ENCODE results near the gene INIP.

Gene INIP

DNA sequence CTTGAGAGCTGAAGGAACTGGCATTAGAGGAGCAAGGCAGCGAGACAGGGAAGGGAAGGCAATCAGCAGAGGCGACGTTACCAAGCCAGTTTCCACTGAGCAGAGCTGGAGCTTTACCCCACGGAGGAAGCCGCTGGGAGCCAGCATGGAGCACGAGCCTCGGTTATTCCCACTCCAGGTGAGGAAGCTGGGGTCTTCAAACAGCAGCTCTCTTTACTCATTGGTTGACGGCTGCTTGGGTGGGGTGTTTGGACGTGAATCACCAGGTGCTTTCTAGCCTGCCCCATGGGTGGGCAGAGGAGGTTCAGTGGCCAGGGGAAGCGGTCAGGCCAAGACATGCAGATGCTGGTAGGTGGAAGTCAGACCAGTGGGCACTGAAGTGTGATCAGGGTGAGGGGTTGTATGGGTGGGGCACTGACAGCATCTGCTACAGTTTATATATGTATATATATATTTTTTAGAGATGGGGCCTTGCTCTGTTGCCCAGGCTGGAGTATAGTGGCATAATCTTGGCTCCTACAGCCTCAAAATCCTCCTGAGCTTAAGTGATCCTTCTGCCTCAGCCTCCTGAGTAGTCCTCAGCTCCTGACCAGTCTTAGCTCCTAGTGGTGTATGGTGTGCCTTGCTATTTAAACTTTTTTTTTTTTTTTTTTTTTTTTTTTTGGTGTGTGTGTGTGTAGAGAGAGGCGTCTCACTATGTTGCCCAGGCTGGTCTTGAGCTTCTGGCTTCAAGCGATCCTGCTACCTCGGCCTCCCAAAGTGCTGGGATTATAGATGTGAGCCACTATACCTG is 45.0 kb upstream of the INIP start:
- H3K4me3 ChIP-seq (ENCODE audit: low read length) = no peak overlapping the region
- no peaks in the 10 kb centered on the region; the same call in 1 of the 2 replicates for H4K20me1 ChIP-seq (ENCODE audit: insufficient read depth, low read length)
- H3K79me2 ChIP-seq (ENCODE audit: low read length) = no peaks in the 10 kb centered on the region
- no peaks in the 10 kb centered on the region for H3K36me3 ChIP-seq (replicated peaks; ENCODE audit: low read depth, low read length)
- H3K4me2 ChIP-seq (ENCODE audit: low read length) = no peak overlapping the region
- H3K4me1 ChIP-seq (ENCODE audit: low read length) = no peaks in the 10 kb centered on the region
- H3K9ac ChIP-seq (ENCODE audit: low read length) = no peak overlapping the region
- H3K27ac ChIP-seq (ENCODE audit: low read length) = no peak overlapping the region
- H3K27me3 ChIP-seq (ENCODE audit: low read depth, low read length) = no peaks in the 10 kb centered on the region
- no peaks in the 10 kb centered on the region for H3K9me3 ChIP-seq (ENCODE audit: insufficient read depth, low read length)
- no peak for TF ChIP-seq EZH2phosphoT487 (IDR thresholded peaks at IDR 0.05; ENCODE audit: low read depth)
- TF ChIP-seq, protein P1, sequence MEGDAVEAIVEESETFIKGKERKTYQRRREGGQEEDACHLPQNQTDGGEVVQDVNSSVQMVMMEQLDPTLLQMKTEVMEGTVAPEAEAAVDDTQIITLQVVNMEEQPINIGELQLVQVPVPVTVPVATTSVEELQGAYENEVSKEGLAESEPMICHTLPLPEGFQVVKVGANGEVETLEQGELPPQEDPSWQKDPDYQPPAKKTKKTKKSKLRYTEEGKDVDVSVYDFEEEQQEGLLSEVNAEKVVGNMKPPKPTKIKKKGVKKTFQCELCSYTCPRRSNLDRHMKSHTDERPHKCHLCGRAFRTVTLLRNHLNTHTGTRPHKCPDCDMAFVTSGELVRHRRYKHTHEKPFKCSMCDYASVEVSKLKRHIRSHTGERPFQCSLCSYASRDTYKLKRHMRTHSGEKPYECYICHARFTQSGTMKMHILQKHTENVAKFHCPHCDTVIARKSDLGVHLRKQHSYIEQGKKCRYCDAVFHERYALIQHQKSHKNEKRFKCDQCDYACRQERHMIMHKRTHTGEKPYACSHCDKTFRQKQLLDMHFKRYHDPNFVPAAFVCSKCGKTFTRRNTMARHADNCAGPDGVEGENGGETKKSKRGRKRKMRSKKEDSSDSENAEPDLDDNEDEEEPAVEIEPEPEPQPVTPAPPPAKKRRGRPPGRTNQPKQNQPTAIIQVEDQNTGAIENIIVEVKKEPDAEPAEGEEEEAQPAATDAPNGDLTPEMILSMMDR (IDR thresholded peaks at IDR 0.05; ENCODE audit: low read depth, low read length) = no peak
- H2AFZ ChIP-seq (ENCODE audit: low read depth, low read length) = no peak overlapping the region

DNA sequence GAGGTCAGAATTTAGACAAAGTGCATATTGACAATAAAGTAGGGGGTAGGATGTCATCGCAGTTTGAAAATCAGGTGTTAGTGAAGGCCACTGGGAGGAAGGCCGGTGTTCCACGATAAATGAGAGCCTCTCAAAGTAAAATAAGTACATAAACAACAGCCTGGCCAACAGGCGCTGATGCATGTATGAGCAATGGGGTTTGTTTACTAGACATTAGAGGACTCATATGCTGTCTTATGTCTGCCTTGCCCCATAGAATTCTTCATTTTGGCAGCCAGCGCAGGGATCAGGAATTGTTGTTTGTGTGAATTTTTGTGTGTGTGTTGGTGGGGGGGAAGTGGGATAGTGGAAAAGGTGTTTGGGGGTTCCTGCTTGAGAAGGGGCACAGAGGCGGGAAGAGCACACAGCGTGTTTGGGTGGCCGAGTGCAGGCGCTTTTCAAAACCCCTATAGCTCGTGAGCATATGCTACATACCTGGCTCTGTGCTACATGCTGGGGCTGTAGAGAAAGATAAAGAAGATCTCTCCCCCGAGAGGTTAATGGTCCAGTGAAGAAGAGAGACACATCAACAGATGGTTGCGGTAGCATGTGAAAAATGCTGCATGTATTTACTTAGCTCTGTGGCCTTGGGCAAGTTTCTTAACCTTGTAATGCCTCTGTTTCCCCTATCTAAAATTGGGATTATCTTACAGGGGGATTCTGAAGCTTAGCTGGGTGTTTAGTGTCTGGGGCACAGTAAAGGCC is 44.2 kb upstream of the INIP start:
- H3K79me2 ChIP-seq (ENCODE audit: low read length) = no peaks in the 10 kb centered on the region

GRCh38 chr9:112760821-112761220 is 42.9 kb upstream of the INIP start:
- no peak overlapping the region for H2AFZ ChIP-seq (ENCODE audit: low read depth, low read length)
- no peak overlapping the region for H3K4me3 ChIP-seq (ENCODE audit: low read length)
- no peaks in the 10 kb centered on the region for H3K36me3 ChIP-seq (replicated peaks; ENCODE audit: low read depth, low read length)
- H3K27me3 ChIP-seq (ENCODE audit: low read depth, low read length) = no peaks in the 10 kb centered on the region
- TF ChIP-seq, protein P1 (IDR thresholded peaks at IDR 0.05; ENCODE audit: low read depth, low read length) = no peak
- TF ChIP-seq EZH2phosphoT487 (IDR thresholded peaks at IDR 0.05; ENCODE audit: low read depth) = no peak
- no peaks in the 10 kb centered on the region for H3K4me1 ChIP-seq (ENCODE audit: low read length)
- H3K9me3 ChIP-seq (ENCODE audit: insufficient read depth, low read length) = no peaks in the 10 kb centered on the region
- no peak overlapping the region for H3K4me2 ChIP-seq (ENCODE audit: low read length)
- no peak overlapping the region for H3K27ac ChIP-seq (ENCODE audit: low read length)
- no peaks in the 10 kb centered on the region for H3K79me2 ChIP-seq (ENCODE audit: low read length)
- H3K9ac ChIP-seq (ENCODE audit: low read length) = no peak overlapping the region
- H4K20me1 ChIP-seq (ENCODE audit: insufficient read depth, low read length) = no peaks in the 10 kb centered on the region; the same call in 1 of the 2 replicates

More for the DNA sequence above, 44.2 kb upstream of the INIP start:
- H3K9ac ChIP-seq (ENCODE audit: low read length) = no peak overlapping the region
- H3K4me2 ChIP-seq (ENCODE audit: low read length) = no peak overlapping the region
- no peak overlapping the region for H2AFZ ChIP-seq (ENCODE audit: low read depth, low read length)
- H3K36me3 ChIP-seq (replicated peaks; ENCODE audit: low read depth, low read length) = no peaks in the 10 kb centered on the region
- no peaks in the 10 kb centered on the region for H3K4me1 ChIP-seq (ENCODE audit: low read length)
- H3K27me3 ChIP-seq (ENCODE audit: low read depth, low read length) = no peaks in the 10 kb centered on the region
- H3K4me3 ChIP-seq (ENCODE audit: low read length) = no peak overlapping the region
- H3K9me3 ChIP-seq (ENCODE audit: insufficient read depth, low read length) = no peaks in the 10 kb centered on the region
- no peaks in the 10 kb centered on the region; the same call in 1 of the 2 replicates for H4K20me1 ChIP-seq (ENCODE audit: insufficient read depth, low read length)
- no peak overlapping the region for H3K27ac ChIP-seq (ENCODE audit: low read length)
- TF ChIP-seq EZH2phosphoT487 (IDR thresholded peaks at IDR 0.05; ENCODE audit: low read depth) = no peak
- TF ChIP-seq, protein P1 (IDR thresholded peaks at IDR 0.05; ENCODE audit: low read depth, low read length) = no peak

DNA sequence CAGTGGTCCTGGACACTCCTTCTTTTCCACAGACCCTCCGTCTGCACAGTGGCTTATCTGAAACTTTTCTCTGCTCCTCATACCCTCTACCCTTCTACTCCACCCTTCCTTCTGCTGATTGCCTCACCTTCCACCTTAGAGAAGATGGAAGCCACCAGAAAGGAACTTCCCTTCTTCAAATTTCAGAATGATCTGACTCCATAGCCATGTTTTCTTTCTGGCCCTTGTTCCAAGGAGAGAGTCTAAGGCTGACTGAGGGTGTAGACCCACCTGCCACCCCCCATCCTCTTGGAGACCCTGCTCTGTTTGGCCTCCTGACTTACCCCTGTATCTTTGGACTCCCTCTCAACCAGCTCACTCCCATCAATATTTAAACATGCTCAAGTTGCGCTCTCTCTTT is 40.0 kb upstream of the INIP start:
- Histone ChIP-seq H3K36me3 (replicated peaks; ENCODE audit: low read depth, low read length) (no peaks in the 10 kb centered on the region), H3K4me2 (ENCODE audit: low read length) (no peak overlapping the region), H2AFZ (ENCODE audit: low read depth, low read length) (no peak overlapping the region), H3K27ac (ENCODE audit: low read length) (no peak overlapping the region), H3K79me2 (ENCODE audit: low read length) (no peaks in the 10 kb centered on the region), H3K27me3 (ENCODE audit: low read depth, low read length) (no peaks in the 10 kb centered on the region), H3K9me3 (ENCODE audit: insufficient read depth, low read length) (no peaks in the 10 kb centered on the region), H3K4me3 (ENCODE audit: low read length) (no peak overlapping the region), H3K9ac (ENCODE audit: low read length) (no peak overlapping the region), H4K20me1 (ENCODE audit: insufficient read depth, low read length) (no peaks in the 10 kb centered on the region; the same call in 1 of the 2 replicates), H3K4me1 (ENCODE audit: low read length) (no peaks in the 10 kb centered on the region; the same call in 1 of the 2 replicates)
- TF ChIP-seq EZH2phosphoT487 (IDR thresholded peaks at IDR 0.05; ENCODE audit: low read depth) = no peak
- TF ChIP-seq, protein P1 (IDR thresholded peaks at IDR 0.05; ENCODE audit: low read depth, low read length) = no peak

Measured in OCI-LY3 (cell line).